ENCODE results near the gene UGT8.
"Not testable (repeated sequence)": the region's sequence is repeated elsewhere in the genome, so short reads cannot be mapped to it uniquely, and the experiment has no call there.

UGT8 gene, protein sequence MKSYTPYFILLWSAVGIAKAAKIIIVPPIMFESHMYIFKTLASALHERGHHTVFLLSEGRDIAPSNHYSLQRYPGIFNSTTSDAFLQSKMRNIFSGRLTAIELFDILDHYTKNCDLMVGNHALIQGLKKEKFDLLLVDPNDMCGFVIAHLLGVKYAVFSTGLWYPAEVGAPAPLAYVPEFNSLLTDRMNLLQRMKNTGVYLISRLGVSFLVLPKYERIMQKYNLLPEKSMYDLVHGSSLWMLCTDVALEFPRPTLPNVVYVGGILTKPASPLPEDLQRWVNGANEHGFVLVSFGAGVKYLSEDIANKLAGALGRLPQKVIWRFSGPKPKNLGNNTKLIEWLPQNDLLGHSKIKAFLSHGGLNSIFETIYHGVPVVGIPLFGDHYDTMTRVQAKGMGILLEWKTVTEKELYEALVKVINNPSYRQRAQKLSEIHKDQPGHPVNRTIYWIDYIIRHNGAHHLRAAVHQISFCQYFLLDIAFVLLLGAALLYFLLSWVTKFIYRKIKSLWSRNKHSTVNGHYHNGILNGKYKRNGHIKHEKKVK
- total RNA-seq = 0 to 0.47 reads per million in 2 donors

DNA sequence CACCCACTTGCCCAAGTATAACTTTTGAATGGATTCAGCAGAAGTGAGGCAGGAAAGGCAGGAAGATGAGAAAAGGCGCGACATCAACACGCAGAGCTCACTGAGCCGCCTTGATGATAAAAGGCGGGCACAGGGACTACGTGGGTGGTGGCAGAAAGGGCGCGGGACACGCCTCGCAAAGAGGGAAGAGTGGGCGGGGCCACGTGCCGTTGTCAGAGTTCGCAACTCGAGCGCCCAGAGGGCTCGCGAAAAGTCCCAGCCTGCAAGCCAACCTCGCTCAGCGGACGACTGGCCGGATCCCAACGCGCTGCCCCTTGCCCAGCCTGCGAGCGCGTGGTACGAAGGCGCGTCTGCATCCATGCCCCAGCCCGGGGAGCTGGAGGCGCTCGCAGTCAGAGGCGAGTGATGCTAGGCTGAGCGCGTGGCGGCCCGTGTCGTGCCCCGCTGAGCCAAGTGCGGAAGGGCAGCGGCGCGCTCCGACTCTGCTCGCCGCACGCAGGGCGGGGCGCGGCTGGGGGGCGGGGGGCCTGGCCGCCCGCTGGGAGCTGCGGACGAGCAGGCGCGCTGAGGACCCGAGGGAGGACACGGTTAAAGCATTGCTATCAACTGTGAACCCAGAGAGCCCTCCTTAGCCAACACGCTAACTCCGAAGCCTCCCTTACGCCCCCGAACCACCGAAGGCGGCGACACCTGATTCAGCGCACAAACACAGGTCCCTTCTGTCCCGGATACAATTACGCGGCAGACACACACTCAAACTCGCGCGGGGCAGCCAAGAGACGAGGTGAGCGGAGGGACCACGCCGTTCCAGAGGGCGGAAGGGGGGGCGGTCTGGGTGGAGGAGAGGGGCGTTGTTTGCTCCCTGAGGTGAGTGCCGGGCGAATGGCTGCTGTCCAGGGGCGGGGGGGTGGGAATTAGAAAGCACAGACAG is at the start of gene UGT8:
Gene UGT8, plus strand, starts transcription at position 617 of the 931 bp plus-strand sequence. CDS start 24,074 bp downstream, outside the sequence.
- DNase-seq = peak in 1 of 5 experiments; percentile 43

DNA sequence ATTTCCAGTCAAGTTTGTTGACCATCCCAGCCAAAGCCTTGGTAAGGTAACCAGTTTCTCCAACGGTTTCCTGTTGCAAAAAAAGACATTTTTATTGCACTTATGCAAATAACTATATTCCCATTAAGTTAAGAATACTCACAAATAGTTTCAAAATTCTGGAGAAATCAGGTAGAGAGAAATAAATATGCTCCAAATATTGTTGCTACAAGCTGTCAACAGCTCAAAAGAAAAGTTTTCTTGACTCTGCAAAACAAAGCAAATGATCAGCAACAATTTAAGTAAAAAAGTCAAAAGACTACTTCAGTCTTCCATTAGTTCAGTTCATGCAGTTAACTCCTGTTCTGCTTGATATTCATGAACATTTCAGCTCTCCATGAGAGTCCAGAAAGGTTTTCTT is 49.0 kb upstream of the UGT8 start:
- no peak for DNase-seq

DNA sequence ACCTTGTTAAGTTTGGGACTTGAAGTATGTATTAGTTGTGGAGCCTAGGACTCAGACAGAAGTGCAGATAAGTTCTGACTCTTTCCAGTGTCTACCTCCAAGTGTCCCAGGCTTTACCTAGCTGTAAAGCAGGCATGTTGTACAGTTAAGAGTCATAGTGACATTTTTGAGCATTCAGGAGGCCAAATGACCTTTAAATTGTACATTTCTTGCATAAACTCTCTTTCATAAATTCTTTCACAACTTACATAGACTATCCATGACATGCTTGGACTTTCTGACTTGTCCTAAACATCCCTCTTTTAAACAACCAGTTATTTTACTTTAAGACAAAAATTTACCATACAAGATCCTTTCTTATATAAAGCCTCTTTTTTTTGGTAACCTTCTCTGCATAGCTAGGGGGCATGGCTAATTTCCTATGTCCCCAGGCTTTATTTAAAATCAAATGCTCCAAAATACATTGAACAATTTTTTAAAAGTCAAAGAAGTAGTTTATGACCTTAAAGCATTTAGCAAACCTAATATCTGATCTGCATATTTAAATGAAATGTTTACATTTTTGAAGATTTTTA is 40.1 kb upstream of the UGT8 start:
- DNase-seq = no peak

DNA sequence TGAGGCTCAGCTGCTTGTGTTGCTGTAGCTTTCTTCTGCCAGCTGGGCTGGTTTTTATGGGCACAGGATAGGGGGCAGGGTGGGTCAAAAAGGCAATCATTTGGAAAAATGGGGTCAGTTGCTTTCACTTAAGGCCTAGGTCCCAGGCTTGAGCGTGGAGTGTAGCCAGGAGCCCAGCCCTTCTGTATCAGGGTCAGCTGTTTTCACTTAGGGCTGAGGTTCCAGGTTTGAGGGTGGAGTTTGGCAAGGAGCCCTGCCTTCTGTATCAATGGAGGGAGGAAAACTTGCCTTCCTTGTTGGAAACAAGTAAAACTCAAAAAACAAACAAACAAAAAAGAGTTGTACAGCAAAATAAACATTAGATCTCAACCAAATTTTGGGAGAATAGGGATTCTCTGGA is 37.0 kb upstream of the UGT8 start:
- DNase-seq = no peak

DNA sequence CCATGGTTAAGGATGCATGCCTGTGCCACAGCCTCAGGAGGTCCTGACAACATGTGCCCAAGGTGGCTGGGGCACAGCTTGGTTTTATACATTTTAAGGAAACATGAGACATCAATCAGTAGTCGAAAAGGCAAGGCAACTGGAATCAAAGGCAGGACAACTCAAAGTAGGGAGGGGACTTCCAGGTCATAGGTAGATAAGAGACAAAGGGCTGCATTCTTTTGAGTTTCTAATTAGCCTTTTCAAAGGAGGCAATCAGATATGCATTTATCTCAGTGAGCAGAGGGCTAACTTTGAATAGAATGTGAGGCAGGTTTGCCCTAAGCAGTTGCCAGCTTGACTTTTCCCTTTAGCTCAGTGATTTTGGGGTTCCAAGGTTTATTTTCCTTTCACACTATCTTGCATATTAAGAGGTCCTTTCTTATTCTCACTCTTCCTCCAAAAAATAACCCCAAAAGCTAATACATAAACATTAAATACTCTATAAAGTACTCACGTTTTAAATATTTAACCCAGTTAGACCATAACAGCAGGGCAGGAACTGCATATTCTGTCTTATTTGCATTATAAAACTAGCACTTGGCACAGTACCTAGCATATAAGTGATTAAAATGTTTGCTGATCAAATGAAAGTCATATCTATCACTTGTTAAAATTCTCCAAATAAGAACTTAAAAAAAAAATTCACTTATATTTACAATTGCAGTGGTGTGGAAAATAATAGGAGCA is 36.3 kb upstream of the UGT8 start:
- no peak for DNase-seq

DNA sequence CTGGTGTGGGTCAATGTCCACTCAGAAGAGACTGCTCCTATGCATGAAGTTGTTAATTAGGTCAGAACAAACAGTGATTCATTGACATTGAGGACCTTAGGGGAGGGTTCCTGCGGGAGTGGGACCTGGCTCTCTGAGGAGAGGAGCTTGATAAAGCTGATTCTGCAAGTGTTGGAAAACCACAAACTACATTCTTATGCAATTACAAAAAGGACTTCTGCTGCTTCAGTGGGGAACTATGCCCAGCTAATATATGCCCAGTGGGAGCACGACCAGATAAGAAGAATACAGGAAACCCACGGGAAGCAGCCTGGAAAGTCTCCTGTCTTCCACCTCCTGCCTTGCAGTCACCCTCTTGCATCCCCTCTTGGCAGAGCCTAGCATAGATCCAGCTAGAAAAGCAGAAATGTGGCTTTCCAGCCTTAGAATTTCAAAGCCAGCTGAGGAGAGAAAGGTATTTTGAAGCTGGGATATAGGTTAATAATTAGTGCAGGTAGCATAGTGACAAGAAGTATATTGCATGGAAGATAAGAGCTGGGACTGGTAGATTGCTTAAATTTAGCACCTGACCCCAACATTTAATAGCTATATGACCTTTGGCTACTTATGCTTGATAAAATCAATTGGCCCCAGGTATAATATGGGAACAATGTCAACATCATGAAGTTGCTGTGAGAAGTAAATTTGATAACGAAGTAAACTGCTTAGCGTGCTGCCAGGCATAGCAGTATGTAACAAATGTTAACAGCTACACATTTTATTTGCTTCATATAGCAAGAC is 34.9 kb upstream of the UGT8 start:
- DNase-seq = no peak

DNA sequence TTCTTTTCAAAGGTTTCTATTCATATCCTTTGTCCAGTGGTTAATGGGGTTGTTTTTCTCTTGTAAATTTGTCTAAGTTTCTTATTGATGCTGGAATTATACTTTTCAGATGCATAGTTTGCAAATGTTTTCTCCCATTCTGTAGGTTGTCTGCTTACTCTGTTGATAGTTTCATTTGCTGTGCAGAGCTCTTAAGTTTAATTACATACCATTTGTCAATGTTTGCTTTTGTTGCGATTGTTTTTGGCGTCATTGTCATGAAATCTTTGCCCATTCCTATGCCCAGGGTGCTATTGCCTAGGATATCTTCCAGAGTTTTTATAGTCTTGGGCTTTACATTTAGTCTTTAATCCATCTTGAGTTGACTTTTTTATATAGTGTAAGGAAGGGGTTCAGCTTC is 21.2 kb upstream of the UGT8 start:
- no peak for DNase-seq

DNA sequence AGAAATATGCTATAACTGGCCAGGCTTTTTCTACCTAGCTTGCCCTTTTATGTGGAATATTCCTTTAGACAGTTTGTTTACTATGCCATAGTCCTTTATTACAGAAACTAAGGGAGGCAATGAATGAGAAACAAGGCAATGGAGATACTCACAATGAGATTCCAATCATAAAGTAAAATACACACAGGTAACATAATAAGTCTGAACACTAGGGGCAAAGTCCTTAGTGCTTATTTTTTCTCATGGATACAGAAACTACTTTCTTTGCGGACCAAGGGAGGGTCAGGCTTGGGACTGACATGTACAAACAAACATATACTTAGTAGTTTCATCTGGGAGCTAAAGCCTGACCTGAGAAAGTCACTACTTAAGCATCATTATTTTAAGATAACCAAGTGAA is 16.0 kb upstream of the UGT8 start:
- no peak for DNase-seq

DNA sequence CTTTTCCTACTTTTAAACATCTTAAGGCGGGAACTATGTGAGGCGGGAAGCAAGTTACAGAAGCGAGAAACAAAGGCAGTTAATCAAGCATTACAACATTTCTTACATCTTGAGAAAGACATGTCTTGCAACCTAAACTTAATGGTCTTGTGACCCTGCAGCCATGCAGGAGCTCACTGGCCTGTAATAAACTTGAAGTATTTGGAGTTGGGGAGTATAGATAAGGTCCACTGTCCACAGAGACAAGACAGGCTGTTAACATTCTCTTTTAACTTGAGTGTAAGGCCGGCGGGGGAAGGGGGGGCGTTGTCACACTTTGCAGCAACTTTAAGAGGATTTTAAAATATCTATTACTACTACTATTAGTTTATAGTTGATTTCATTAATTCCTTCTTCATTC is 10.3 kb upstream of the UGT8 start:
- DNase-seq = no peak

DNA sequence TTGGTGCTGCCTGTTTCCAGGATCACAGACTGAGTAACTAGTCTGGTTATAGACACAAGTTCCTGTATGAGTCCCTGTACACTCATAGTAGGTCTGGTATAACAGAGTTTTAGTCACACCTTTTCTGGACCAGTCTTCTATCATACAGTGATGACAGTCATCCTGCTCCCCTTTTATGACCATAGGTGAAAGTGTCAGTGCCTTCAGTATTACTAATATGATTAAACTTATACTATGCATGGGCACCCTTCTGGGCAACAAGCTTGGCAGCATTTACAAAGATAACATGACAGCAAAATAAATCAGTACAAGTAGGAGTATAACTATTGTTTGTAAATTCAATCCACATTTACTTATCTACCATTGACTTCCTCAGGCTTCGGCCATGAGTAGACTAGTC is 8.2 kb upstream of the UGT8 start:
- not testable (repeated sequence) for DNase-seq

DNA sequence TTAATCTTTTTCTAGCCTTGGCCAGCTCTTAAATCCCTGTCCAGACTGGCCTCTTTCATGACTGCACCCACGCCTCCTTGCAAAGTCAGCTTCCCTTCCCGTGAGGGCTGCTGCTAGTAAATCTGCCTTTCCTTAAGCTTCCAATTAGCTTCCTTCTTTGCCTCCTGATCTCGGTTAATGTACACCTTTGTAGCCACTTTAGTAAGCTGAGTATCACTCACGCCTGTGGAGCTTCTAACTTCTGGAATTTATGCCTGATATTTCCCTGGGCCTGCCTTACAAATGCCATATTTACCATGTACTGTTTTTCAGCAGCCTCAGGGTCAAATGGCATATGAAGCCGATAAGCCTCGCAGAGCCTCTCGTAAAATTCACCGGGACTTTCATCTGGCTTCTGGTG is 5.1 kb upstream of the UGT8 start:
- DNase-seq = no peak

DNA sequence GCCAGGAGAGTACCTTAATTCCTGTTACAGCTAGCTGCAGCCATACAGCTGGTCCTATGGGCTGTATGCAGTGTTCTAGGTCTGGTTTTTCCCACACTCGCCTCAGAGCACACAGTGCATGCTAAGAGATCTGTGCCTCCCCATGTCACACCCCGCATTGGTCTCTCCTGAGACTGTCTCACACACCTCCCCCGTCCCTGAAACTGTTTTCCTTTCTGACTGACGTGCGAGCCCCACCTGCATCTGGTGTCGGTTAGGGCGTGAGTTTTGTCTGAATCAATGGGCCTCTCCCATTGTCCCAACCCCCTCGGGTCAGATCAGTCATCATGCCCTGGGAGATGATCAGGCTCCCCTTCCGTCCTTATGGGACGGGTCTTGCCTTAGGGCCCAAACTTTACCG is 3.4 kb upstream of the UGT8 start:
- DNase-seq = no peak

DNA sequence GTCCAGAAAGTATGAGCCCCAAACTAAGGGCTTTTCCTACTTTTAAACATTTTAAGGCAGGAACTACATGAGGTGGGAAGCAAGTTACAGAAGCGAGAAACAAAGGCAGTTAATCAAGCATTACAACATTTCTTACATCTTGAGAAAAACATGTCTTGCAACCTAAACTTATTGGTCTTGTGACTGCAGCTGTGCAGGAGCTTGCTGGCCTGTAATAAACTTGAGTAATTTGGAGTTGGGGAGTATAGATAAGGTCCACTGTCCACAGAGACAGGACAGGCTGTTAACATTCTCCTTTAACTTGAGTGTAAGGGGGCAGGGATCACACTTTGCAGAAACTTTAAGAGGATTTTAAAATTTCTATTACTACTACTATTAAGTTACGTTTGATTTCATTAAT is 2.7 kb upstream of the UGT8 start:
- DNase-seq = no peak

DNA sequence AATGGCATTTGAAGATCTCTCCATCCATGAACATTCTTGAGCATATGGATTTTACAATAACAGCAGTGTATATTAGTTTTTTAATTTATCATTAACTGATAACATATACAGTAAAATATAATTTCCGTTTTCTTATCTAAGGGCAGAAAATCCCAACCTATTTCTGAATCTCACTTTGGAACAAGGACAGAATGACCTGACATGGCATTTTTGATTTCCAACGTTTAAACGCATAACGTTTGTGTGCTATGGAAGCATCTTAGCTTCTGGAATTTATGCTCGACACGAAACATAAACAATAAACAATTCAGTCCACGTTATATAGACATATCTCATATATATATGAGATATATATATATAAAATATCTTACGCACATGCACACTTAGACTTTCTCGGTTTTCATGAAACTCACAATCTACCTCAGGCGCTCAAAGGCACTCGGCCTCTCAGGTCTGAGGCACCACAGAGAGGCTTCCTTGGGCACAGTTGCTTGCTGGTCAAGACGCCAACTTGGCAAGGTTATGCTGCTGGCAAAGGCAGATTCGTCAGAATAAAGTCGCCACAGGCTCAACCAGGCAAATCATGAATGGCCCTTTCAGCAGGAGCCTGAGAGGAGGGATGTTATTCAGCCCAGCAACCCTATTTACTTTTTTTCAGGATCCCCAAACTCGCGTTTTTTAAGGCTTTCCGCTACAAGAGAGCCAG is 1.0 kb upstream of the UGT8 start:
- DNase-seq = no peak

DNA sequence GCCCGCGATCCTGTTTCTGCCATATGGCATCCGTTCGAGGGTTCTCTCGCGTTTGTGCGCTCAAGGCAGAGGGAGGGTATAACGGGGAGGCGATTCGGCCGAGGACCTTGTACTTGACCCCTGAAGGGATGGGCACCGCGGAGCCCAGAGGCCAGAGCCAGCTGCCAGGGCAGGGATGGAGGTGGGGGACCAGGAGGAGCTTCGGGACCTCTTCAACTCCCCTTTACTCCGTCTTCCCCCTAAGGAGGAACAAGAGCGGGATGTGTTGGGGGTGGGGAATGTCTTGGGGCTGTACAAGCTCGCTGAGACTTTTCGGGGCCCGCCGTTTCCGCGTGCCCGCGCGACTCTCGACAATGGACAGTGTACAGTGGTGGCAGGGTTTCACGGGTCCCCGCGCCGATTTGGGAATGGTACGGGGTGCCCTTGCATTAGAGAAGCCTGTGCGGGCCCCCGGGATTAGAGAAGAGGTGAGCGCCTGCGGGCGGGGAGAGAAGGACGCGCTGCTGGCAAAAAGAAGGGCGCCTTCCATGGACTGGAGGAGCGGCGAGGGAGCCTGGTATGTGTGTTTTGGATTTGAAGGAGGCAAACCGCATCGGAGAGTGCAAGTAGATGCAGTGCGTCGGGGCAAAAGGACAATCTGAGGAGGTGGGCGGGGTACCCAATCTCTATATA is 760 bp downstream of the UGT8 start:
- no peak for DNase-seq

DNA sequence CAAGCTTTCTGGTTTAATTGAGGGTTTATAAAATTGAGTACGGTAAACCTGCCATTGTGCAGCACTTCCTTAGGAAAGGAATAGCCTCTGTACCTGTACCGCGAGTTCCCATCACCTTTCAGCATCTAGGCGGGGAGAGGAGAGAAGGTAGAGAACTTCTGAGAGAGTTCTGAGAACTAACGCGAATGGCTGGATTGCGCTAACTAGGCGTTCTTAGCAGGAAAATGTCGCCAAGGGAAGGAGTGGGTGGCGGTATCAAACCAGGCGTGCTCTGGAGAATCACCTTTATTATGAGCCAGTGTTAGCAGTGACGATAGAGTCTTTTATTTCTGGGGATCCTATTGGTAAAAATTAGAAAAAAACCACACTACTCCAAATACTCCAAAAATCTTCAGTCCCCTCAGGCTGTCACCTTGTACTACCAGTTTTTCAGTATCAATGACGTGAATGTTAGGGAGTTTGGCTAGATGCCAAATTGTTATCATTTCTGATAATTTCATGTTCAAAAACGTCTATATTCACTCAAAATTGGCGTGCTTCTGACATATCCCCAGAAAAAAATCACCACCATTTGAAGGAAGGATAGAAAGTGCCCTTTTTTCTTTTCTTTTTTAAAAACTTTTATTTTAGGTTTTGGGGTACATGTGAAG is 1.4 kb downstream of the UGT8 start:
- DNase-seq = no peak

DNA sequence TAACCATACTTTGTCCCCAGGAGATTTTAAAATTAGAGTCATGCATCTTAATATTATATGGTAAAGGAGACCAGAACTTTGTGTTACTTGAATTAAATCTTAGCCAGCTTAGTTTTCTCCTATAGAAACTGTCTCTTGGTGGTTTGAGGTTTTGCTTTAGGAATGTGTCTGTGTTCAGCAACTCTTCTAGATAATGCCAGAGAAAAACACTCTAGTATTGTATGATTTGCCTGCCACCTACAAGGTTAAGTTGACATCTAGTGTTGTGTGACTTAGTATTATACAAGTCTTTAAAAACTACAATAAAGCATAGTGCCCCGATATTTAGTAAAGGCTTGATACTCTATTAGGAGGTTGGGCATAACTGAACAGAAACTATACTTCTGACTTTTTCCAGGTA is 2.1 kb downstream of the UGT8 start:
- no peak for DNase-seq

DNA sequence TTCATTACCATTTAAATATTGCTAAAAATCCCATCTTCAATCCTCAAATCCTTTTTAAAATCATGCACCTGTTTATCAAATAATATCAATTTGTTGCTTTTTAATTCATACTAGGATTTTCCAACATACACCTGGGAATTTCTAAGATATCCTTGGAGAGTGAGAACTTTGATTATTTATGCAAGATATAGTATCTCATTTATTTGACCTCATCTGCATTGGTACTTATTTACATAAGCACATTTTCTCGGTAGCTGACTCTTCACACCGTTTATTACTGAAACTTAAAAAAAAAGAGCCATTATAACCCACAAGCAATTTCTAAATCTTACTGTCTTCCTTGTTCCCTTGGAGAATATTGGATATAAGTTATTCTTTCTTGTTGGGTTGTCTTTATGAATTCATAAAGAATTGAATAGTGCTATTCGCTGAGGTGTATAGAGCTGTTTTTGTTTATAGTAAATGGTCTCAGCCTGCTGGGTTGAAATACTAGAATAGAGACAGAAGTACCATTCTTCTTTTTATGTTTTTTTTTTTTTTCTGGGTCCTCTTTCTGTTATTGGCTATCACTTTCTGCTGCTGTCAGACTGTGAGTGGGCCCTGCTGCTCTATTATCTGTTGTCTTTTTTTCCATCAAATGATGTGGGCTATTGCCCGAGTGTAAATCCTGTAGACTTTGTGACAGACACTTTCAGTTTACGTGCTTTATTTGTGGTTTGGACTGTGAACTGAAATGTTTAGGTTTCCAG is 2.9 kb downstream of the UGT8 start:
- no peak for DNase-seq

DNA sequence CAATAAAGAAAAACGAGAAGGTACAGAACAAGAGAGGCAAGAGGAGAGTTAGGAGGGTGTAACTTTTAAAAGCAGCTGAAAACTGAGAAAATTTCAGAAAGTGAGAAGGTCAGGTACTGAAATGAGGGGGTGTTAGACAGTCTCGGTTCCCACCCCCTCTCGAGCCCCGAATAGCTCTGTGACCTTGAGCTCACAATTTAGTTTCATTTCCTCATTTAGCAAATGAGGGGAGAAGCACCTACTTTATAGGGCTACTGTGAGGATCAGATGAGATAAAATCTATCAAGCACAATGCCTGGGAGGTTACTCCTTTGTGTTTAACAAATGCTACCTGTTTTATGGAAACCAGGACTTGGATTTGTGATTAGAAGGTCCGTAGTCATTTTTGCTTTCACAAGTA is 4.9 kb downstream of the UGT8 start:
- no peak for DNase-seq
